K562 (cell line): Measurements from ENCODE around the gene MYBPH. TPM values are rescaled to one million over a fixed set of nuclear protein-coding genes. Genes with fewer than 3 reads are reported as not detected.

ENCODE experiments used
- ATAC-seq: fragments of 200-7000 bp; cut with Tn5 transposase; 3 replicates; pipeline ENCODE4 v1.9.1; 2020; ENCODE audit warnings: moderate library complexity
- BruUV-seq: library from RNA; stranded (reverse); fragments of 400-500 nt; replicated peaks from 2 replicates; lab custom pipeline; 2021; lab: Mats Ljungman, UMichigan
- CTCF ChIA-PET: fragments of 300-600 bp; formaldehyde crosslinking; extraction: SDS; loops from one replicate; lab custom pipeline; 2021; ENCODE audit warnings: low intra/inter-chr PET ratio; lab: Yijun Ruan, JAX
- POLR2A ChIA-PET: fragments of 300-600, 350-650 bp; sonication (Branson Sonifier 250); formaldehyde crosslinking; extraction: SDS; loops from one replicate; lab custom pipeline; 2021; ENCODE audit warnings: antibody characterized with exemption, inconsistent platforms; lab: Yijun Ruan, JAX
- DNase-seq, 4 experiments: peaks; one replicate each; pipeline versions ENCODE4 v3.0.0 to v3.0.0-alpha.2; 2011 to 2018; ENCODE audit warnings: low spot score in 3 of 4, mixed read lengths in 3 of 4; ENCODE audit errors: extremely low read depth in 1 of 4
- FAIRE-seq: peaks from 2 replicates; lab custom pipeline; 2011; peaks lifted over from hg19 to GRCh38; lab: Jason Lieb, UNC
- H2AFZ ChIP-seq: 2 replicates; pipeline ENCODE4 v1.6.0; 2011; ENCODE audit warnings: low read depth, low read length, control low read depth, inconsistent platforms
- H3K27ac ChIP-seq: fragments of 200-600 bp; 3 replicates; pipeline ENCODE4 v1.8.0; 2011; ENCODE audit warnings: low read depth, mild to moderate bottlenecking, control low read depth, inconsistent platforms, low read length, moderate library complexity, mixed read lengths; ENCODE audit errors: extremely low read depth
- H3K27me3 ChIP-seq, 2 experiments: fragments of 300-600 bp in 1 of 2; 2 replicates in 1 of 2; 3 replicates in 1 of 2; pipeline versions ENCODE4 v1.6.0 to v1.8.0; 2011; ENCODE audit warnings: inconsistent platforms in 2 of 2, low read length in 2 of 2, mild to moderate bottlenecking in 1 of 2, mixed read lengths in 1 of 2, moderate library complexity in 1 of 2; ENCODE audit not compliant: control insufficient read depth in 2 of 2, insufficient read depth in 2 of 2
- H3K36me3 ChIP-seq: fragments of 300-600 bp; 3 replicates; pipeline ENCODE4 v1.8.0; 2011; ENCODE audit warnings: mild to moderate bottlenecking, low read length, inconsistent platforms; ENCODE audit not compliant: control insufficient read depth, insufficient read depth
- H3K4me1 ChIP-seq, 2 experiments: fragments of 200-600 bp in 1 of 2; replicated peaks in 1 of 2; 2 replicates in 1 of 2; 3 replicates in 1 of 2; pipeline versions ENCODE4 v1.5.1 to v1.8.0; 2011; ENCODE audit warnings: inconsistent platforms in 2 of 2, low read length in 2 of 2, mild to moderate bottlenecking in 1 of 2, mixed read lengths in 1 of 2, moderate library complexity in 1 of 2; ENCODE audit not compliant: control insufficient read depth in 2 of 2, insufficient read depth in 2 of 2
- H3K4me2 ChIP-seq: 2 replicates; pipeline ENCODE4 v1.6.1; 2011; ENCODE audit warnings: low read length, control low read depth, inconsistent platforms, mixed read lengths; ENCODE audit not compliant: insufficient read depth
- H3K4me3 ChIP-seq: fragments of 200-600 bp; sonication (generic), shearing (Covaris generic); 2 replicates; pipeline ENCODE4 v1.5.1; 2016; ENCODE audit warnings: control low read depth, inconsistent platforms
- H3K79me2 ChIP-seq: fragments of 200-600 bp; 3 replicates; pipeline ENCODE4 v1.8.0; 2011; ENCODE audit warnings: low read length, inconsistent platforms; ENCODE audit not compliant: control insufficient read depth, insufficient read depth
- H3K9ac ChIP-seq, 2 experiments: 2 replicates each; pipeline versions ENCODE4 v1.6.0 to v1.6.1; 2011; ENCODE audit warnings: low read depth in 2 of 2, low read length in 2 of 2, control low read depth in 1 of 2, inconsistent platforms in 1 of 2, mild to moderate bottlenecking in 1 of 2, mixed read lengths in 1 of 2; ENCODE audit not compliant: insufficient read depth in 1 of 2
- H3K9me1 ChIP-seq: one replicate; pipeline ENCODE4 v1.6.0; 2011; ENCODE audit warnings: inconsistent platforms, mild to moderate bottlenecking, low read length, moderate library complexity; ENCODE audit not compliant: control insufficient read depth, insufficient read depth
- H3K9me3 ChIP-seq: replicated peaks from 2 replicates; pipeline ENCODE4 v1.5.1; 2011; ENCODE audit warnings: low read depth, low read length, inconsistent platforms; ENCODE audit not compliant: control insufficient read depth, insufficient read depth
- H4K20me1 ChIP-seq: replicated peaks from 2 replicates; pipeline ENCODE4 v1.6.1; 2011; ENCODE audit warnings: low read length, inconsistent platforms, mixed read lengths; ENCODE audit not compliant: control insufficient read depth, insufficient read depth
- ASH1L ChIP-seq: fragments of 450-650 bp; IDR thresholded peaks from 2 replicates; pipeline ENCODE4 v1.6.1; 2018; ENCODE audit warnings: borderline replicate concordance, mild to moderate bottlenecking, low read depth; ENCODE audit not compliant: partially characterized antibody
- CBX5 ChIP-seq: IDR thresholded peaks from 2 replicates; pipeline ENCODE4 v1.6.1; 2014; ENCODE audit warnings: low read depth, borderline replicate concordance
- CREB5 ChIP-seq: fragments of 250-450 bp; sonication (Bioruptor Pico); IDR thresholded peaks from 2 replicates; pipeline ENCODE4 v1.5.0; 2020; ENCODE audit warnings: mild to moderate bottlenecking
- CREM ChIP-seq: IDR thresholded peaks from 2 replicates; pipeline ENCODE4 v1.6.1; 2014; ENCODE audit warnings: antibody characterized with exemption, low read depth
- FOXK1 ChIP-seq: sonication (generic); formaldehyde crosslinking; IDR thresholded peaks from 2 replicates; pipeline ENCODE4 v1.8.0; 2022; ENCODE audit warnings: missing genetic modification reagents, mild to moderate bottlenecking, borderline replicate concordance
- LCOR ChIP-seq: sonication (generic); formaldehyde crosslinking; IDR thresholded peaks from 2 replicates; pipeline ENCODE4 v1.8.0; 2022; ENCODE audit warnings: mild to moderate bottlenecking, missing genetic modification reagents
- MLLT1 ChIP-seq, 2 experiments: fragments of 450-650 bp; IDR thresholded peaks; 2 replicates each; pipeline ENCODE4 v1.6.1; 2016
- OTX1 ChIP-seq: fragments of 450-650 bp; formaldehyde crosslinking; IDR thresholded peaks from 2 replicates; pipeline ENCODE4 v1.4.0; 2022; ENCODE audit warnings: mild to moderate bottlenecking
- PHF8 ChIP-seq: fragments of 200-600 bp; sonication (generic); IDR thresholded peaks from 2 replicates; pipeline ENCODE4 v1.6.1; 2012; ENCODE audit warnings: mixed run types, mild to moderate bottlenecking, inconsistent platforms, low read length, moderate library complexity, borderline replicate concordance
- SMAD1 ChIP-seq: fragments of 150-350 bp; IDR thresholded peaks from 2 replicates; pipeline ENCODE4 v1.6.1; 2014; ENCODE audit warnings: low read length, low read depth; ENCODE audit not compliant: partially characterized antibody
- STAG1 ChIP-seq: sonication (generic); formaldehyde crosslinking; IDR thresholded peaks from 2 replicates; pipeline ENCODE4 v1.5.0; 2020; ENCODE audit warnings: missing genetic modification reagents, borderline replicate concordance
- SUPT5H ChIP-seq: fragments of 450-650 bp; IDR thresholded peaks from 2 replicates; pipeline ENCODE4 v1.6.1; 2016
- ZNF224 ChIP-seq: sonication (generic); formaldehyde crosslinking; IDR thresholded peaks from 2 replicates; pipeline ENCODE4 v1.8.0; 2022; ENCODE audit warnings: mild to moderate bottlenecking, missing genetic modification reagents
- ZNF23 ChIP-seq: fragments of 250-450 bp; sonication (Bioruptor Pico); IDR thresholded peaks from 2 replicates; pipeline ENCODE4 v1.4.0; 2020; ENCODE audit warnings: mild to moderate bottlenecking
- WGBS: fragments of 100-300 bp; shearing (Covaris generic); methylation state at CpG from one replicate; pipeline ENCODE4 v1.1.6; 2016; ENCODE audit warnings: low coverage, mixed read lengths; ENCODE audit not compliant: insufficient coverage; ENCODE audit errors: missing lambda C conversion rate; 5-methylcytosine and 5-hydroxymethylcytosine counted together
- in situ Hi-C: fragments of 300-500 bp; cut with MboI; formaldehyde crosslinking; loops from 4 replicates; pipeline ENCODE4 v1.15.0; 2018; ENCODE audit warnings: inconsistent platforms, mixed read lengths
- intact Hi-C: fragments of 100-400 bp; cut with micrococcal nuclease; formaldehyde crosslinking; loops from 2 replicates; pipeline ENCODE4 v1.14.2; 2022
- polyA plus RNA-seq, 8 experiments: library from polyadenylated mRNA; depleted of rRNA in 4 of 8; stranded (reverse) in 5 of 8; unstranded in 3 of 8; fragments of >200 nt; fragmentation: Nextera tagmentation in 2 of 8; fragmentation: Illumina TruSeq in 1 of 8; extraction: Ambion mirVana in 2 of 8; extraction: Trizol in 1 of 8; gene quantifications; 2 replicates each; pipeline versions ENCODE4 v1.2.1 to v1.2.3, GENCODE V29; 2011 to 2014; ENCODE audit warnings: inconsistent platforms in 1 of 8, missing spikeins in 1 of 8
- total RNA-seq, 7 experiments: library from RNA; depleted of rRNA in 6 of 7; stranded (reverse); fragments of >200 nt in 6 of 7; fragmentation: Illumina TruSeq in 2 of 7; extraction: Trizol in 2 of 7; gene quantifications; 2 replicates each; pipeline versions ENCODE4 v1.2.1 to v1.2.3, GENCODE V29; 2011 to 2021; ENCODE audit warnings: low replicate concordance in 1 of 7

Gene MYBPH
- total and polyA plus RNA-seq, 9 of the 15 experiments (the other 6 are each of a cell fraction or from before 2014, with no cell fraction given): 0.13 TPM; not detected in 8

- Histone ChIP-seq H3K79me2 (no peaks in the 10 kb centered on the region), H3K27me3 (peaks cover 33 to 82% of the 10 kb centered on the region in 2 experiments), H2AFZ (no peak overlapping the region), H3K4me1 (no peaks in the 10 kb centered on the region), H3K4me2 (no peak overlapping the region), H3K4me3 (no peak overlapping the region), H3K9ac (no peak overlapping the region), H4K20me1 (peaks cover 11% of the 10 kb centered on the region), H3K36me3 (no peaks in the 10 kb centered on the region), H3K9me3 (no peaks in the 10 kb centered on the region), H3K27ac (no peak overlapping the region), H3K9me1 (no peaks in the 10 kb centered on the region)
- ChIA-PET POLR2A (no interaction called here), CTCF (no interaction called here)
- intact Hi-C loops: no loop called here
- ATAC-seq: no peak
- in situ Hi-C loops: no loop called here
- no TSS peak for BruUV-seq
- WGBS: 0% methylated on average over 13 of the region's 13 CpGs
- TF ChIP-seq CREB5 (CRISPR knock-in tag) (no peak), LCOR (CRISPR knock-in tag) (no peak)
- no peak for FAIRE-seq
- DNase-seq: no peak
Observed at GRCh38 chr1:203145321-203146041, 30.1 kb downstream of the MYBPH start.

GRCh38 chr1:203144661-203145060, 31.0 kb downstream of the MYBPH start:
- no TSS peak for BruUV-seq
- Histone ChIP-seq H3K27ac (no peak overlapping the region), H3K9ac (no peak overlapping the region), H4K20me1 (peaks cover 11% of the 10 kb centered on the region), H3K4me1 (no peaks in the 10 kb centered on the region), H2AFZ (no peak overlapping the region), H3K79me2 (no peaks in the 10 kb centered on the region), H3K9me1 (no peaks in the 10 kb centered on the region), H3K4me3 (no peak overlapping the region), H3K4me2 (no peak overlapping the region), H3K36me3 (no peaks in the 10 kb centered on the region), H3K27me3 (peaks cover 37 to 83% of the 10 kb centered on the region in 2 experiments), H3K9me3 (no peaks in the 10 kb centered on the region)
- in situ Hi-C loops (no loop called here), intact Hi-C loops (no loop called here)
- POLR2A ChIA-PET: no interaction called here
- no peak for DNase-seq
- WGBS: under 1% methylated on average over 6 of the region's 6 CpGs
- FAIRE-seq: no peak
- no peak for ATAC-seq
- CTCF ChIA-PET: no interaction called here
- TF ChIP-seq CREM (no peak), ZNF23 (CRISPR knock-in tag) (no peak), CBX5 (no peak), OTX1 (CRISPR knock-in tag) (no peak), SUPT5H (no peak), MLLT1 (IDR thresholded peaks at IDR 0.05) (no peak), ZNF224 (CRISPR knock-in tag) (no peak), SMAD1 (no peak), FOXK1 (no peak), STAG1 (CRISPR knock-in tag) (no peak), PHF8 (no peak), ASH1L (no peak)
